Measurements from ENCODE around the gene HGF.

HGF gene

DNA sequence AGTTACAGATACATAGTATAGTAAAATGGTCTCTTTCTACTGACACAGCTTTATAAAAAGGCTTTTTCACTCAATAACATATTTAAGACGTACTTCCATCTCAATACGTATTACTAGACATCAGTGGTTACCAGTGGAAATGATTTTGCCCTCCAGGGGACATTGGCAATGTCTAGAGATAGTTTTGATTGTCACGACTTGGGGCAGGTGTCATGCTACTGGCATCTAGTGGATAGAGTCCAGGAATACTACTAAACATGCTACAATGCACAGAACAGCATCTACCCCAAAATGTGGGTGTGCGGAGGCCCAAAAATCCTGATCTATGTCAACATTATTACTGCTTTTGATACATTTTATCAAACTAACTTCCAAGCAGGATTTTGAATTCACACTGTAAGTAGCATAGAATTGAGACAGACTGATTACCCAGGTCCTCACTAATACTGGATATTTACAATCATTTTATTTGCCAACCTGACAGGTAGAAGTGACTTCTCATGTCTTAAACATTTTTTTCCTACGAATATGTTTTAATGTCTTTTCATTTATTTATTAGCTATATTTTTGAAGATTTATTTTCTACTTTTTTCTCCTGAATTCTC, 53.8 kb downstream of the HGF start:
- ATAC-seq: no peak

GRCh38 chr7:81714306-81714705, 55.5 kb downstream of the HGF start:
- ATAC-seq: no peak

- ATAC-seq: no peak
These were observed 59.1 kb downstream of the HGF start for GRCh38 chr7:81710751-81711150.

GRCh38 chr7:81709836-81710235, 60.0 kb downstream of the HGF start:
- no peak for ATAC-seq

GRCh38 chr7:81707966-81708365, 61.9 kb downstream of the HGF start:
- ATAC-seq: no peak

DNA sequence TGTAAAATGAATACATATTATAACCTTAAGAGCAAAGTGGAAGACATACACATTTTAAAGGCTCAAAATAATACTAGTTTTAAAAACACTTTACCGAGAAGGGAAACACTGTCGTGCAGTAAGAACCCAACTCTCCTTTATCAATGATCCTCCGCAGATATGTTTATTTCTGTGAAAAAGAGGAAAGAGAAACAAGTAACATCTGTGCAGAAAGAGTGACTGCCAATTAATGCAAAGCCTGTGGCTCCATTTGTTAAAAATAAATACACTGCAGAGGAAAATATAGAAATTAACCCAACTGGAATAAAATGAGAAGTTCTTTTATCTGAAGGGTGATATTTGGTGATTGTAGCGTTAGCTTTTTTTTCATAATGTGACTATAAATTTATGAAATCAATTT, 62.7 kb downstream of the HGF start:
- no peak for ATAC-seq

DNA sequence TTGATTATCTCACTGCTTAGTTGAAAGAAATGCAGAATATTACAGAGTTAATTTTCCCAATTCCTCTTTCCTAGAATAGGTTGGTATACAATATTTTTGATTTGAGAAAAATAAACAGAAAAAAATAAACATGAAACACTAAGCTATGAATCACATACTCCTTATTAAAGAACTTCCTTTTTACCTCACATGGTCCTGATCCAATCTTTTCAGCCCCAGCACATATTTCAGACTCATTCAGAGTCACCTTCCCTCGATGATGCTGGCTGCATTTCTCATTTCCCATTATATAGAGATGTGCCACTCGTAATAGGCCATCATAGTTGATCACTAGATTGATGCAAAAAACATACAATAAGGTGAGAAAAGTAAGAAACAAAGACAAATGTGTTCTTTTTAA, 64.6 kb downstream of the HGF start:
- ATAC-seq: no peak

- no peak for ATAC-seq
These were observed 65.3 kb downstream of the HGF start for GRCh38 chr7:81704595-81704994.

DNA sequence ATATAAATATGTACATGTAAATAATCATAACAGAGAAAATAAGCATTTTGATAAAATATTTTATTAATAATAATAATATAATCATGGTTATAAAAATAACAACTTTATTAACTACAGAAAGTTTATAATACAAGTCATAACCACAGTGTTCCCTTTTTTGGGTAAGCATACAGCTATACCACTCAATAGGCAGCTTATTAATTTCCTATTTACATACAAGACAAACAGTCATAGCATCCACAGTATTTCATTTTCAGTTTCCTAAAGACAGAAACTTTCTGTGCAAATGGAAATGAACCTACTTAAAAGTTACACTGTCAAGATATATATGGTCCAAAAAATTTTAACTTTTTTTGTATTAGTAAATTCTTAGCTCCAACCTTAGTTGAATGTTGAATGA, 70.9 kb downstream of the HGF start:
- ATAC-seq: no peak

DNA sequence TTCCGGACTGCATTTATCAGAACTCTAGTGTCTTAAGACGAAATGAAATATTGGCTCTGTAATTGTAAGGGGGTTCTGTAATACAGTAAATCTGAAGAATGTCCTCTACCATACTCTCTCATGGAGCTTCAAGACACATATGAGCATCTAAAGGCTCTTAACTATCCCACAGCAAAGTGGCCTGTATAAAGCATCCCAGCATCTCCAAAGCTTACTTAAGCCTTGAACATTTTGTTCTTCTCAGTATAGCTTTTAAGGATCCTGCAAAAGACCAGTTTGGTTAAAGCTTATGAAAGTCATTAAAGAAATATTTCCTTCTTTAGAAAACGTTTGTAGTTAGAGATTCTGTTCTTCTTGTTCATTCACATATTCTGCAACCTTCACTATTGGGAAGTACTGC, 75.1 kb downstream of the HGF start:
- no peak for ATAC-seq

- ATAC-seq: no peak
These were observed 76.0 kb downstream of the HGF start for GRCh38 chr7:81693894-81694293.

GRCh38 chr7:81693080-81693479, 76.8 kb downstream of the HGF start:
- ATAC-seq: no peak

DNA sequence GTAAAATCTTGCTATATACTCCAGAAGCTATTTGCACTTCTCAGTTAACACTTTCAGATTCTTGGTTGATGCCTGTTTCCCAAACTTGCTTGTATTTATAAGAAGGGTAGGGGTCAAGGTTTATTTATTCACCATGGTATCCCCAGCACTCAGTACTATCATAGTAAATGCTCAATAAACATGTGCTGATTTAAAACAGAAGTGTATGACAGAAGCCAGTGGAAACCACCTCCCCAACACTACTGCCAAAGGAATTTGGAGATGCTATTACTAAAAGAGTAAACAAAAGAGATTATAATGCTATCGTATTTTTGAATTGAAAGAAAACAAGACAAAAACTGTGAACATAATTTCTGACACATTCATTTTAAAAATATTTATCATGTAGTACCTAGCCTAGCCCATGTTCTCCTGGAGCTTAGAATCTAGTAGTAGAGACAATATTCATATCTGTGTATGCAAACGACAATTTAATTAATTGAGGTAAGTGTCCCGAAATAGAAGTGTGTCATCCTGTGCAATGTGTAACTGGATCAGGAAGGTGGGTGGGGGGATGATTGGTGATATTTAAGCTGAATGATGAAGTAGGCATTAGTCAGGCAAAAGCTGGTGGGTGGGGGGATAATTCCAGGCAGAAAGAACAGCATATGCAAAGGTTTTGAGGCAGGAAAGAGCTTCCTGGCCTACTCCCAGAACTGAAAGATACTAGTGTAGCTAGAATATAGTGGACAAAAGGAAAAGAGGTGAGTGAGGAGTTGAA, 77.5 kb downstream of the HGF start:
- ATAC-seq: no peak

DNA sequence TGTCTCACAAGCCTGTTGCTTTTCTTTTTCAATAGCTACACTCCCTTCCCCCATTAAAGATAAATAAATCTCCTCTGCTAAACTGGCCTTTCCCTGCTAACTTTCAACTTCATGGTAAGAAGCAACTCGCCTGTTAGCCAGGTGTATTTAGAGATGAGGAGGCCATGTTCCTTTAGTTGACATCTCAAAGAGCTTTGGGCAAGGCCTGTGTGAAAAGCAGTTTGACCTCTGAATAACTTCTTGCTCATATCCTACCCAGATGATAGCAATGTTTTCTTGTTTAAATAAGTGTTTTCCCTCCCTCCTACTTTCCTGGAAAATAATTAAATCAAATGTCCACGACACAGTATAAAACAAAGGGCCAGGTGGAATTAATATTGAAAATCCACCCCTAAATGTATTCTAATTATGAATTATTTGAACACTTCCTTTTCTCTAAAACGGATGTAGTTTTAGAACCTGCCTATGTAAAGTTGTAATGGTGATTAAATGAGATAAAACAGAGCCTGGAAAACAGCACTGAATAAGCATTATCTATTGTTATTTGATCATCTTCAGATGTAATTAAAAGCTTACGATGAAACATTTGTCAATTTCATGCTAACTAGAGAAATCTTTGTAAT, 78.5 kb downstream of the HGF start:
- ATAC-seq: no peak

DNA sequence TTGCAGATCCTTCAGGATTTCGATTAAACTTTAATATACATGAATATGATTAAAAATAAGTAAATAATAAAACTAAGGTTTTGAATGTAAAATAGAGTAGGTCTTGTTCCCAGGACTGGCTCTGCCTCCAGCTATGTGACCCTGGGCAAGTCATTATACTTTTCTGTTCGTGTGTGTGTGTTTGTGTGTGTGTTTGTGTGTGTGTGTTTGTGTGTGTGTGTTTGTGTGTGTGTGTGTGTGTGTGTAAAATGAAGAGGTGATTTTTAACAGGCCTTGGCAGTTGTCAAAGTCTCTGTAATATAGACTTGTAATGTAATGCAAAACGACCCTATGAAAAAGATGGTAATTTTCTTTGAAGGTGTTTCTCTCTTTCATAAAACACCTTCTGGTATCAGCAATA, 79.2 kb downstream of the HGF start:
- ATAC-seq: no peak

- no peak for ATAC-seq
These were observed 79.6 kb downstream of the HGF start for GRCh38 chr7:81690251-81690650.

GRCh38 chr7:81688622-81689411, 81.0 kb downstream of the HGF start:
- ATAC-seq: no peak

DNA sequence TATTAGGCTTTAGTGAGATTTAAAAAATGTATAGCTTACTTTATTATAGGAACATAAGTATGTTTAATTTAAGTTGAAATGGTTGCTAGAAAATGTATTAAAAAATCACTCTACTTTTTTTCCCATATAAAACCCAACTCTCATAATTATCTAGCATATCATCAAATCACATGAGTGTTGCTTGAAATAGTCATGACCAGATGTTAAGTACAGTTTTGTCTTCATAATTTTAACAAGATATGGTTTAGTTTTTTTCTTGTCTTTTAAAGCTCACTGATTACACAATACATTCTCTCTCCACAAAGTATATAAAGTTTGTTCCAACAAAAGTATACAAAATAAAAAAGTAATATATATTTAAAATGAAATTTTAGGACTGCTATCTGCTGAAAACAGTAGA, 82.8 kb downstream of the HGF start:
- ATAC-seq: no peak

GRCh38 chr7:81685270-81685868, 84.5 kb downstream of the HGF start:
- ATAC-seq: no peak

- no peak for ATAC-seq
These were observed 85.2 kb downstream of the HGF start for GRCh38 chr7:81684514-81685269.

DNA sequence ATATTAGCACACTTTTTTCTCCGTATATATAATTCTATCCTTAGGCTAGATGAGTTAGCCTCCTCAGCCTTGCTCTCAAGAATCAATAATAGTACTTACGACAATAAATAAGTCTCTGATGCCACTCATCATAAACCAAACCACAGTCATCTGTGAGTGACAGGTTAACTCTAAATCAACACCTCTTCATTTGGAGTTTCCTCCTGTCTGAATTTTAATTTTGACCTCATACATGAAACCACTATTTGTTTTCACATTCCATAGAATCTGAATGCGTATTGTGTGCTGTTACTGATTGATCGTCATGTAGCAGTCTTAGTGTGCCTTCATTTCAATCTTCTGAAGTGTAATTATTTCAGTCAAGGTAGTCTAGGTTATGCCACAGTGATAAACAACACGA, 85.8 kb downstream of the HGF start:
- ATAC-seq: no peak

DNA sequence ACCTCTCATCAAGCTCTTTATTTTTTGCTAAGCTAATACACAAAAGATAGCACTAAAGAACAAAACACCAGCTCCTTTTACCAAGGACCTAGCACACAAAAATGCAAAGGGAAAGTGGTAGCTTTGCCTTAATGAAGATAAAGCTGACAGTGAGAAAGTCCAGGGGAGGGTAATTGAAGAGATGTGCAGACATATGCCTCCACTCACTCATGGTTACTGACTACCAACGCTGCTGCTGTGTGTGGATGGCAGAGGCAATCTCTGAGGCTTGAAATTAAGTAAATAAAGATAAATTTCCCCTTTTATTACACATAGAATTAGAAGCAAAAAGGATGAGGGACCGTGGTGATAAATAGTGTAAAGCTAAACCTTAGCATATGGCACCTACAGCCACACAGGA, 87.0 kb downstream of the HGF start:
- no peak for ATAC-seq
